ENCODE results near the gene LARP1B. TPM values are rescaled to one million over a fixed set of nuclear protein-coding genes. Genes with fewer than 3 reads are reported as not detected.

The LARP1B gene
- total RNA-seq, 1 experiment from 2014 or later = 14.8 TPM

- Histone ChIP-seq H3K9ac (ENCODE audit: low read length) (no peak overlapping the region), H3K4me2 (ENCODE audit: low read length) (no peak overlapping the region), H3K36me3 (ENCODE audit: low read depth, low read length) (peaks cover 3% of the 10 kb centered on the region; the same call in 1 of the 2 replicates), H3K4me3 (ENCODE audit: low read length) (no peak overlapping the region), H3F3A (ENCODE audit: low read length, unreplicated experiment) (no peaks in the 10 kb centered on the region), H3K27ac (ENCODE audit: low read length) (no peak overlapping the region), H3K4me1 (ENCODE audit: insufficient read depth, low read length) (no peaks in the 10 kb centered on the region), H3K9me3 (ENCODE audit: low read length) (peaks cover 14% of the 10 kb centered on the region), H2AFZ (ENCODE audit: low read length) (no peak overlapping the region), H4K20me1 (ENCODE audit: low read length) (no peaks in the 10 kb centered on the region), H3K79me2 (ENCODE audit: low read length) (no peaks in the 10 kb centered on the region), H3K27me3 (ENCODE audit: low read length) (no peaks in the 10 kb centered on the region), H3K9me2 (replicated peaks; ENCODE audit: low read length) (no peaks in the 10 kb centered on the region)
- no peak for ATAC-seq
- BruUV-seq (replicated peaks) = no TSS peak
- CTCF ChIA-PET = no interaction called here
- POLR2A ChIA-PET (ENCODE audit: unreplicated experiment) = no interaction called here
- intact Hi-C loops (cut with micrococcal nuclease) = no loop called here
- TF ChIP-seq CTCF (conservative IDR thresholded peaks at IDR 0.05; ENCODE audit: low read depth, low read length) (no peak), EZH2phosphoT487 (IDR thresholded peaks at IDR 0.05; ENCODE audit: borderline replicate concordance, low read length) (no peak), EZH2 (IDR thresholded peaks at IDR 0.05; ENCODE audit: low read length, unreplicated experiment) (no peak)
- no peak for DNase-seq
Observed at GRCh38 chr4:128247906-128248305, 186.8 kb downstream of the LARP1B start.

DNA sequence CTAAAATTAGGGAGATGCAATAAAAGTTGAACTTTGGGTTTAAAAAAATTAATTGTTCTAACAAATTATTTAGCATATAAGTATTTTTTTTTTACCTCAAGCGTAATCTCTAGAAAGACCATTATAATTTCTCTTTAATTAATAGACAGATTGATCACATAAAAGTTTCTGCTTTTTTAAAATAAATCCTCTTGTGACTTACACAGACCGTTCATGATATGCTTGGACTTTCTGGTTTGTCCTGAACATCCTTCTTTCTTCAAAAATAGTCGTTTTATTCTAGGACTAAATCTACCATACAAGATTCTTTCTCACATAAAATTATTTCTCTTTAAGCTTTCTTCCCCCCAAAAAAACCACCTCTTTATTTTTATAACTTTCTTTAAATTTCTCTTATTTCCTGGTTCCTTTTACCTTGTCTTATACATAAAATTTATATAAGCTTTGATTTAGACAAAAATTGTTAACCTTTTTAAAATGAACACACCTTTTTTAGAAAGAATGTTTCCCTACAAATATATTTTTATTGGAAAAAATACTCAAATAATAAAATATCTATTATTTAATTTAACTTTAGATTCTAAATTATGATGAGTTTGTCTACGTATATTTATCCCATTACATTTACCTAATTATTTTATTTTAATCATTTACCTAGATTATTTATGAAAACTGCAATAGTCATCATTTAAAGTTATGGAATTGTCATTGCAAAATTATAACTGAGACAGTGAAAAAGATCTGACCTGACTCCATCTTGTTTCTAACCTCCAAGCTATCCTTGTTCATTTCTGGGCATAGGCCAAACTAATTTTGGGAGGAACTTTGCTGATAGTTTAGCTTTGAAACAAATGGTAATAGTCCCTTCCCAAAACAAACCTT, 188.9 kb downstream of the LARP1B start:
- intact Hi-C loops (cut with micrococcal nuclease) = no loop called here
- no peak for ATAC-seq
- TF ChIP-seq EZH2phosphoT487 (IDR thresholded peaks at IDR 0.05; ENCODE audit: borderline replicate concordance, low read length) (no peak), EZH2 (IDR thresholded peaks at IDR 0.05; ENCODE audit: low read length, unreplicated experiment) (no peak), CTCF (conservative IDR thresholded peaks at IDR 0.05; ENCODE audit: low read depth, low read length) (no peak)

GRCh38 chr4:128255906-128256305, 194.8 kb downstream of the LARP1B start:
- Histone ChIP-seq H4K20me1 (ENCODE audit: low read length) (no peaks in the 10 kb centered on the region), H3K4me2 (ENCODE audit: low read length) (no peak overlapping the region), H2AFZ (ENCODE audit: low read length) (no peak overlapping the region), H3K9me2 (replicated peaks; ENCODE audit: low read length) (no peaks in the 10 kb centered on the region), H3K27me3 (ENCODE audit: low read length) (no peaks in the 10 kb centered on the region), H3K36me3 (ENCODE audit: low read depth, low read length) (no peaks in the 10 kb centered on the region; the same call in 1 of the 2 replicates), H3K9ac (ENCODE audit: low read length) (no peak overlapping the region), H3K79me2 (ENCODE audit: low read length) (no peaks in the 10 kb centered on the region), H3K27ac (ENCODE audit: low read length) (no peak overlapping the region), H3K9me3 (ENCODE audit: low read length) (no peaks in the 10 kb centered on the region), H3F3A (ENCODE audit: low read length, unreplicated experiment) (no peaks in the 10 kb centered on the region), H3K4me1 (ENCODE audit: insufficient read depth, low read length) (no peaks in the 10 kb centered on the region), H3K4me3 (ENCODE audit: low read length) (no peak overlapping the region)
- no peak for TF ChIP-seq CTCF (conservative IDR thresholded peaks at IDR 0.05; ENCODE audit: low read depth, low read length)
- no peak for TF ChIP-seq EZH2 (IDR thresholded peaks at IDR 0.05; ENCODE audit: low read length, unreplicated experiment)
- TF ChIP-seq EZH2phosphoT487 (IDR thresholded peaks at IDR 0.05; ENCODE audit: borderline replicate concordance, low read length) = no peak
- intact Hi-C loops (cut with micrococcal nuclease) = no loop called here
- ChIA-PET POLR2A (ENCODE audit: unreplicated experiment) (no interaction called here), CTCF (no interaction called here)
- no peak for DNase-seq
- BruUV-seq (replicated peaks) = no TSS peak
- no peak for ATAC-seq

More for the DNA sequence above, 188.9 kb downstream of the LARP1B start:
- ChIA-PET CTCF (no interaction called here), POLR2A (ENCODE audit: unreplicated experiment) (no interaction called here)
- H3K4me3 ChIP-seq (ENCODE audit: low read length) = no peak overlapping the region
- no peaks in the 10 kb centered on the region for H4K20me1 ChIP-seq (ENCODE audit: low read length)
- no peak overlapping the region for H3K4me2 ChIP-seq (ENCODE audit: low read length)
- H3K4me1 ChIP-seq (ENCODE audit: insufficient read depth, low read length) = no peaks in the 10 kb centered on the region
- no peak overlapping the region for H3K9ac ChIP-seq (ENCODE audit: low read length)
- H3K79me2 ChIP-seq (ENCODE audit: low read length) = no peaks in the 10 kb centered on the region
- DNase-seq = peak; percentile 22
- H3K9me2 ChIP-seq (replicated peaks; ENCODE audit: low read length) = no peaks in the 10 kb centered on the region
- H3K36me3 ChIP-seq (ENCODE audit: low read depth, low read length) = peaks cover 3% of the 10 kb centered on the region; the same call in 1 of the 2 replicates
- no peak overlapping the region for H2AFZ ChIP-seq (ENCODE audit: low read length)
- no peaks in the 10 kb centered on the region for H3F3A ChIP-seq (ENCODE audit: low read length, unreplicated experiment)
- H3K27ac ChIP-seq (ENCODE audit: low read length) = no peak overlapping the region
- no peaks in the 10 kb centered on the region for H3K27me3 ChIP-seq (ENCODE audit: low read length)
- no TSS peak for BruUV-seq (replicated peaks)
- peaks cover 14% of the 10 kb centered on the region for H3K9me3 ChIP-seq (ENCODE audit: low read length)
